PC-9 (cell line): ENCODE results near the gene SCAI. TPM values are rescaled to one million over a fixed set of nuclear protein-coding genes. Genes with fewer than 3 reads are reported as not detected.

Source experiments
- BruUV-seq: library from RNA; stranded (reverse); fragments of 400-500 nt; replicated peaks from 2 replicates; lab custom pipeline; 2021; lab: Mats Ljungman, UMichigan
- CTCF ChIA-PET: fragments of 300-600 bp; sonication (Branson Sonifier 250); formaldehyde crosslinking; loops from one replicate; lab custom pipeline; 2022; ENCODE audit warnings: antibody characterized with exemption; lab: Charles Lee
- POLR2A ChIA-PET: fragments of 300-600 bp; sonication (Branson Sonifier 250); formaldehyde crosslinking; loops from one replicate; lab custom pipeline; 2022; ENCODE audit warnings: antibody characterized with exemption; ENCODE audit not compliant: unreplicated experiment; lab: Charles Lee
- DNase-seq, 2 experiments: peaks; one replicate each; pipeline versions ENCODE4 v3.0.0 to v3.0.0-alpha.2; 2015 to 2022; ENCODE audit warnings: mixed read lengths in 1 of 2
- H2AFZ ChIP-seq: fragments of 200-600 bp; sonication (generic); 2 replicates; pipeline ENCODE4 v1.8.1; 2017; ENCODE audit warnings: antibody characterized with exemption
- H3F3A ChIP-seq: fragments of 200-600 bp; sonication (generic); 2 replicates; pipeline ENCODE4 v1.8.1; 2017; ENCODE audit warnings: antibody characterized with exemption, mild to moderate bottlenecking, low read depth; ENCODE audit not compliant: insufficient read depth
- H3K27ac ChIP-seq: fragments of 200-600 bp; sonication (generic); 2 replicates; pipeline ENCODE4 v1.6.1; 2016; ENCODE audit warnings: mixed run types
- H3K27me3 ChIP-seq: fragments of 200-600 bp; sonication (generic); 2 replicates; pipeline ENCODE4 v1.6.1; 2016; ENCODE audit warnings: low read depth, mixed run types; ENCODE audit not compliant: insufficient read depth
- H3K36me3 ChIP-seq: fragments of 200-600 bp; sonication (generic); 2 replicates; pipeline ENCODE4 v1.6.1; 2016; ENCODE audit warnings: low read depth, mixed run types
- H3K4me1 ChIP-seq: fragments of 200-600 bp; sonication (generic); replicated peaks from 2 replicates; pipeline ENCODE4 v1.6.1; 2016; ENCODE audit warnings: mixed run types; ENCODE audit not compliant: insufficient read depth
- H3K4me2 ChIP-seq: fragments of 200-600 bp; sonication (generic); 2 replicates; pipeline ENCODE4 v1.6.1; 2017; ENCODE audit warnings: mixed run types
- H3K4me3 ChIP-seq: fragments of 200-600 bp; sonication (generic); 2 replicates; pipeline ENCODE4 v1.6.1; 2016; ENCODE audit warnings: mixed run types
- H3K79me2 ChIP-seq: fragments of 200-600 bp; sonication (generic); 2 replicates; pipeline ENCODE4 v1.6.1; 2017; ENCODE audit warnings: low read depth, mixed run types
- H3K9me2 ChIP-seq: fragments of 200-600 bp; sonication (generic); 2 replicates; pipeline ENCODE4 v1.8.1; 2017; ENCODE audit warnings: mild to moderate bottlenecking; ENCODE audit not compliant: insufficient read depth
- H3K9me3 ChIP-seq: fragments of 200-600 bp; sonication (generic); 2 replicates; pipeline ENCODE4 v1.8.1; 2016; ENCODE audit warnings: low read depth; ENCODE audit not compliant: insufficient read depth
- H4K20me1 ChIP-seq: fragments of 200-600 bp; sonication (generic); 2 replicates; pipeline ENCODE4 v1.8.1; 2017; ENCODE audit not compliant: insufficient read depth
- EZH2 ChIP-seq: fragments of 200-600 bp; sonication (generic); IDR thresholded peaks from 2 replicates; pipeline ENCODE4 v1.8.0; 2017; ENCODE audit warnings: antibody characterized with exemption, low read depth
- intact Hi-C: fragments of 100-400 bp; cut with micrococcal nuclease; formaldehyde crosslinking; loops from one replicate; pipeline ENCODE4 v1.10.0; 2022; ENCODE audit not compliant: unreplicated experiment
- total RNA-seq: library from RNA; stranded (reverse); gene quantifications from 2 replicates; pipeline ENCODE4 v1.2.3, GENCODE V29; 2021
- TF ChIP-seq, protein P1 (sequence below): fragments of 200-600 bp; sonication (generic); conservative IDR thresholded peaks from 2 replicates; pipeline ENCODE4 v1.6.1; 2017; ENCODE audit warnings: mixed run types, antibody characterized with exemption, mild to moderate bottlenecking, moderate library complexity

Gene SCAI
- total RNA-seq, 1 experiment from 2014 or later = 16.0 TPM

DNA sequence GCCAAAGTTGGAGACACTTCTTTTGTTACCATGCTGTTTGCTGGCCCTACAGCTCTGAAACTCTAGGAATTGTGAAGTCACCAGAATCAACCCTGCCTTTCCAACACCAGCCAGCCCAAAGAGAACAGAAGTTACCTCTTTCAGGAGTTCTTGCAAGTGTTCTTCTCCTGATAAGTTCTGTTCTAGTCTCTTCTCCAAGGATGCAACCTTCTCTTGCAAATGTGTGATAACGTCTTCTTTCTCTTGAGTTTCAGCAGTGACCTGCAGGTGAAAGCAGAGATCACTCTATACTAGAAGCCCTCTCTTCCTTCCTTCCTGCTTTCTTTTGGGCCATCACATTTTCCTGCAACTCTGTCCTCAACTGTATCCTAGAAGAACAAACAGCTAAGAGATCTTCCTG, 231.6 kb downstream of the SCAI start:
- ChIA-PET POLR2A (no interaction called here), CTCF (no interaction called here)
- no peak for DNase-seq
- no peaks in the 10 kb centered on the region; the same call in 1 of the 2 replicates for H3K36me3 ChIP-seq
- intact Hi-C loops = no loop called here
- H3K79me2 ChIP-seq = no peaks in the 10 kb centered on the region
- no peak overlapping the region for H3K4me3 ChIP-seq
- H3K27ac ChIP-seq = no peak overlapping the region
- 0 out of 2 replicates have a peak, but pooled peaks cover 4% of the 10 kb centered on the region for H3F3A ChIP-seq
- BruUV-seq = no TSS peak
- no peak for TF ChIP-seq EZH2
- TF ChIP-seq, protein P1, sequence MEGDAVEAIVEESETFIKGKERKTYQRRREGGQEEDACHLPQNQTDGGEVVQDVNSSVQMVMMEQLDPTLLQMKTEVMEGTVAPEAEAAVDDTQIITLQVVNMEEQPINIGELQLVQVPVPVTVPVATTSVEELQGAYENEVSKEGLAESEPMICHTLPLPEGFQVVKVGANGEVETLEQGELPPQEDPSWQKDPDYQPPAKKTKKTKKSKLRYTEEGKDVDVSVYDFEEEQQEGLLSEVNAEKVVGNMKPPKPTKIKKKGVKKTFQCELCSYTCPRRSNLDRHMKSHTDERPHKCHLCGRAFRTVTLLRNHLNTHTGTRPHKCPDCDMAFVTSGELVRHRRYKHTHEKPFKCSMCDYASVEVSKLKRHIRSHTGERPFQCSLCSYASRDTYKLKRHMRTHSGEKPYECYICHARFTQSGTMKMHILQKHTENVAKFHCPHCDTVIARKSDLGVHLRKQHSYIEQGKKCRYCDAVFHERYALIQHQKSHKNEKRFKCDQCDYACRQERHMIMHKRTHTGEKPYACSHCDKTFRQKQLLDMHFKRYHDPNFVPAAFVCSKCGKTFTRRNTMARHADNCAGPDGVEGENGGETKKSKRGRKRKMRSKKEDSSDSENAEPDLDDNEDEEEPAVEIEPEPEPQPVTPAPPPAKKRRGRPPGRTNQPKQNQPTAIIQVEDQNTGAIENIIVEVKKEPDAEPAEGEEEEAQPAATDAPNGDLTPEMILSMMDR = no peak
- H3K4me2 ChIP-seq = no peak overlapping the region
- H3K4me1 ChIP-seq = no peaks in the 10 kb centered on the region
- H2AFZ ChIP-seq = no peak overlapping the region
- H3K9me3 ChIP-seq = no peaks in the 10 kb centered on the region
- no peaks in the 10 kb centered on the region for H4K20me1 ChIP-seq
- no peaks in the 10 kb centered on the region for H3K9me2 ChIP-seq
- H3K27me3 ChIP-seq = no peaks in the 10 kb centered on the region

DNA sequence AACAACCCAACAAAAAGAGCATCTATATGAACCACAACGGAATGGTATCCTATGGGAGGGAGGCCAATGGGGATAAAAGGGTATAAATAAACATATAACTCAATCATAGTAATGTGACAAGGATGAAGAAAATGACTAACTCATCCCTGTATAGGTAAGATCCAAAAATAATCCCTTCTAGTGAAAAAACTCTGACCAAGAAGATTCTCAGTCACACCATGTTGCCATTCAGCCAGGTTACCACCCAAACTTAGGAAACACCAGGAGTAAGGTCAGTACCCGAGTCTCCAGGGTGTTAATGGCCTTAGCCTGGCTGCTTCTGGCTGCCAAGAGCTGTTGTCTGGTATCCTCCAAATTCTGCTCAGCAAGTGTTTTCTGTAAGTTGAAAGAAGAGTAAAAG, 235.2 kb downstream of the SCAI start:
- ChIA-PET CTCF (no interaction called here), POLR2A (no interaction called here)
- intact Hi-C loops = no loop called here
- Histone ChIP-seq H3K36me3 (no peaks in the 10 kb centered on the region), H3F3A (0 out of 2 replicates have a peak, but pooled peaks cover 4% of the 10 kb centered on the region), H3K4me3 (no peak overlapping the region), H3K27me3 (no peaks in the 10 kb centered on the region), H3K27ac (no peak overlapping the region), H4K20me1 (no peaks in the 10 kb centered on the region), H2AFZ (no peak overlapping the region), H3K4me2 (no peak overlapping the region), H3K4me1 (no peaks in the 10 kb centered on the region), H3K9me3 (no peaks in the 10 kb centered on the region), H3K9me2 (no peaks in the 10 kb centered on the region), H3K79me2 (no peaks in the 10 kb centered on the region)
- TF ChIP-seq, protein P1 = no peak
- TF ChIP-seq EZH2 = no peak
- no TSS peak for BruUV-seq
- no peak for DNase-seq

DNA sequence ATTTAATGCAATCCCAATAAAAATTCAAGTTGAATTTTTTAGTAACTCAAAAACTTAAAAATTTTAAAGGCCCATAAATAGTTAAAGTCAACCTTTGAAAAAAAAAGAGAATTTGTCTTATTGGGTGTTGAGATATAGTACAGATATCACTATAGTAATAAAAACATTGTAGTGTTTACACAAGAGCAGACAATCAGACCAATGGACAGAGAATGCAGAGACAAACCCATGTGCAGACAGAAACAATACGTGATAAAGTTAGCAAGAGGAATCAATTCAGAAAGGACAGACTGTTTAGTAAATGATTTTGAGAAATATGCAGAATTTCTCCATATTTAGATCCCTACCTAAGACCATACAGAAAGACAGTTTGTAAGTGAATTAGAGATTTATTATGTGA, 236.4 kb downstream of the SCAI start:
- no peak for DNase-seq
- Histone ChIP-seq H3K9me3 (no peaks in the 10 kb centered on the region), H3K9me2 (no peaks in the 10 kb centered on the region), H3K4me1 (no peaks in the 10 kb centered on the region), H3K36me3 (no peaks in the 10 kb centered on the region), H2AFZ (no peak overlapping the region), H3K27me3 (no peaks in the 10 kb centered on the region), H3F3A (0 out of 2 replicates have a peak, but pooled peaks cover 3% of the 10 kb centered on the region), H3K4me2 (no peak overlapping the region), H3K4me3 (no peak overlapping the region), H4K20me1 (no peaks in the 10 kb centered on the region), H3K27ac (no peak overlapping the region), H3K79me2 (no peaks in the 10 kb centered on the region)
- ChIA-PET POLR2A (no interaction called here), CTCF (no interaction called here)
- TF ChIP-seq, protein P1 = no peak
- no peak for TF ChIP-seq EZH2
- BruUV-seq = no TSS peak
- intact Hi-C loops = no loop called here
